Stimulated activated CD4-positive, alpha-beta T cell treated with anti-CD3 and anti-CD28 coated beads, Interleukin-2, amount 100 ng/mL, for 24 hours (primary cell): Measurements from ENCODE around the gene DUSP6.

Source experiments
- DNase-seq, 2 donors: peaks; one replicate each; pipeline ENCODE4 v3.0.0-alpha.2; 2020

Gene DUSP6

DNA sequence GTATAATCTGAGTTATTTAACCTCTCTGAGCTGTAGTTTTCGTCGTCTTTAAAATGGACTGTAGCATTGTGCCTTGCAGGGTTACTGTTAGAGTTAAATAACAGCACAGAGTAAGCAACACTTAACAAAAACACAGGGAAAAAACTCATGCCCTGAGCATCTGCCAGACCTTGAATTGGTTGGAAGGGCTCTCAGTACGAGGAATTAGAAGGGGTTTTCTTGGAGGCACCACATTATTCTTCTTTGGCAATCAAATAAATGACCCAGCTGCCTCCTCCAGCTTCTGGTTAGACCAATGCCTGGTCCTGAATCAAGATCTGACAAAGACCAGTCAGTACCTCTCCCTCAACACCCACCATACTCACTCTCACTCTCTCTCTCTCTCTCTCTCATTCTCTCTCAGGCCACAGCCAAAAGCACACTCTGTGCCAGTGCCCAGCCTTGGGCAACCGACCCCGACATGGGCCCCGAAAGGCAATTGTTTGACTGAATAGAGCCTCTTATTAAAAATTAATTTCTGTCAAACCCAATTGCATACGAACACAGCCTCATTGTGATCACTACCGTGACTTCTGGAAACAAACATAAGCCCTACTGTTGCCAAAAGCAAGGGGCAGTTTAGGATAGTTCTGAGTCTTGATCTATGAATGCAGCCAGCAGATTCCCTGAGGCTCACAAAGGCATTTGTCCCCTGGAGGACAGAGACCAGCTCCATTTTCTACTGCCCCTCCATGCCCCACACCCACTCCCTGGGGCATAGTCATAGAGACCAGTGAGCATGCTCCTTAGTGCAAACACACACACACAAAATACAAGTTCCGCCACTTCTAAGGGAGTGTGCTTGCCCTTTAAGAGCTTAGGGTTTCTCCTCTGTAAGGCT lies 23.9 kb downstream of the DUSP6 start:
- no peak for DNase-seq

GRCh38 chr12:89327486-89328094 lies 24.7 kb downstream of the DUSP6 start:
- DNase-seq, result no peak

DNA sequence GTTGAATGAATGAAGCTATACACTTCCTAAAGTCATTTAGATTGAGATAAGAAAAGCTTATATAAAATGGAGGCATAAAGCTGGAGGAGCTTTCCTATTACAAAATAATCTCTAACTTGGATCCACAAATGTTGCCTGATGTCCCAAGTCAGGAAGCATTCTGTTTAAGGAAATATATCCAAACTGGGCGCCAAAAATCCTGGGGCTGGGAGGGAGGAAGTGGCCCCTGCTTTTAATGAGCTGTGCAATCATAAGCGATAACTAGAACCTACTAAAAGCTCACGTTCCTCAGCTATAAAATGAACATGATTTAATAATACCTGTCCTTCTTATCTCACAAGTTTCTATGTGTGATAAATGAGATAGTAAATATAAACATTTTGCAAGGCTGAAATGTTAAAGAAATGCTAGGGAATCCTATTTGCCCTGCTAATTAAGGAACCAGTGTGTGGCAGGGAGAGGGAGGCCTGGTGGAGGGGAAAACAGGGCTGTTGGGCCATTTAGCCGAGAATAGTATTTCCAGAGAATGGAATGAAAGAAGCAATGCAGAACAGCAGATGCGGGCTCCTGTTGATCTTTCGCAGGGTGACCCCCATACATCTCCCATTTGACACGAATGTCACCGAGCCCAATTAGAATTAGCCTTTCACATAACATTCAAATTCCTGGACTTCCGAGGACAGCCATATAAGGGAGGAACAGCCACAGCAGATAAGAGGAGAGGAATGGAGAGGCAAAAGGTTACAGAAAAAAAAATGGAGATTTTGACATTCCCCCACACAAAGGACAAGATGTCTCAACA lies 25.9 kb downstream of the DUSP6 start:
- no peak for DNase-seq

GRCh38 chr12:89325495-89325894 lies 26.8 kb downstream of the DUSP6 start:
- DNase-seq, result no peak

DNA sequence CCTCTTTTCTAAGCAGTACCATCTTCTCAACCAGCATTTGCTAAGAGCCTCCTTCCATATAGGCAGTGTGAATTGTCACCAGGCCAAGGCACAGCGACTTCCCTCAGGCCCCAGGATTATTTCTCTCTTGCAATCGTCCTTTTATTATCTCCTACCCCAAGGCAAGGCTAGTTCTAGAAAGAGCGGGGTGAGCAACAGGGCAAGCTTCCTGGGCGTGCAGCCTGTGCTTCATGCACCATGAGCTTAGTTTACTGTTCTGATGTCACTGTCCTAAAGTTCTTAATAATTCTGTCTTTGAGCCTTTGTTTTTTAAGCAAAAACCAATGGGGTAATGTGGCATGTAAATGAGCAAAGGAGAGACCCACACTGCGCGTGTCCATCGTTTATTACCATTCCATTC lies 27.9 kb downstream of the DUSP6 start:
- no peak for DNase-seq

GRCh38 chr12:89323568-89324218 lies 28.6 kb downstream of the DUSP6 start:
- DNase-seq, result no peak

- no peak for DNase-seq
Observed at GRCh38 chr12:89320735-89321134, 31.6 kb downstream of the DUSP6 start.

DNA sequence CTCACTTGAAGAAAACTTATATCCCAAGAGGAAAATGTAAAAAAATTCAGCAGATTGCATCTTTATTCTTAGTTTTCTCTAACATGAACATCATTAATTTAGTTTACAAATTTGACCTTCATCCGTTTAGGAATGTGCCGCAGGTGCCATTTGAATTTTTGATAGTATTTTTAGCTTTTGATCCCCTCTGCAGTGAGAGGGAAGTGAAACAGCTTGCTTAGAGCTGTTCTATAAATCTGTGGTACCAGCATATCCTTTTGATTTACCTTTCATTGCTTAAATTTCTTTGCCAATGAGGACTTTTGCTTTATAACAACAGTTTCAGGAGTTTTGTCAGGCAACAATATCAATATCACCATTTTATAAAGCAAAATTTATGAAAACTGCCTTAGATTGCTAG lies 32.7 kb downstream of the DUSP6 start:
- no peak for DNase-seq

GRCh38 chr12:89319122-89319521 lies 33.2 kb downstream of the DUSP6 start:
- DNase-seq, result no peak

GRCh38 chr12:89316705-89317139 lies 35.6 kb downstream of the DUSP6 start:
- no peak for DNase-seq

DNA sequence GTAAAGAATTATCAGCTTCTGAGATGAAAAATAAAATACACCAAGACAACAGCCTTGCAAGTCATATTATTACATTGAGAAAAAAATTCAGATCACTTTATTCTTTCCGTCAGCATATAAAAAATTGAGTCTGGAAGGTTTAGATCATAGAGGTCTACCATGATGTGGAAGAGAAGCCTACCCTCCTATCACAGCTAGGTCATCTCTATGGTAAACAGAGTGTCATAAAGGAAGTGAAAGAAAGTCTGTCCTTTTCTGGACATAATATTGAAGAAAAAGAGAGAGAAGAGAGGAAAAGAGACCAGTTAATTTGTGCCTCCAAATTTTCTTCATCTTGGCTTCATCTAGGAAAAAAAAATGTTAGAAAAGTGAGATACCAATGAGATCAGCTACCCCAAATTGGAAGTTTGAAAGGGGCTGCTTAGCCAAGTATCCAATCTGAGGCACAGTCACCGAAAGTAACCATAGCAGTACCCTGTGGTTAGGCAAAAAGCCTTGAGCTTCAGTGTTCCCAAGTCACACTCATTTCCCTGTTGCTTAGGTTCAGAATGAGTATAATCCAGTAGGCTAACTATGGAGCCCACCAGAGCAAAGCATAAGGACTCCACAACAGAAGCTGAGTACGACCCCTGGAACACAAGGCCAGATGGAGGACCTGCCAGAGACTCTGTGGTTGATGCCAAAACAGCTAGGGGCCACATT lies 38.1 kb downstream of the DUSP6 start:
- no peak for DNase-seq

- DNase-seq, result no peak
Observed at GRCh38 chr12:89311703-89312293, 40.5 kb downstream of the DUSP6 start.

GRCh38 chr12:89309815-89310214 lies 42.5 kb downstream of the DUSP6 start:
- no peak for DNase-seq

- no peak for DNase-seq
Observed at GRCh38 chr12:89309440-89309802, 42.9 kb downstream of the DUSP6 start.

DNA sequence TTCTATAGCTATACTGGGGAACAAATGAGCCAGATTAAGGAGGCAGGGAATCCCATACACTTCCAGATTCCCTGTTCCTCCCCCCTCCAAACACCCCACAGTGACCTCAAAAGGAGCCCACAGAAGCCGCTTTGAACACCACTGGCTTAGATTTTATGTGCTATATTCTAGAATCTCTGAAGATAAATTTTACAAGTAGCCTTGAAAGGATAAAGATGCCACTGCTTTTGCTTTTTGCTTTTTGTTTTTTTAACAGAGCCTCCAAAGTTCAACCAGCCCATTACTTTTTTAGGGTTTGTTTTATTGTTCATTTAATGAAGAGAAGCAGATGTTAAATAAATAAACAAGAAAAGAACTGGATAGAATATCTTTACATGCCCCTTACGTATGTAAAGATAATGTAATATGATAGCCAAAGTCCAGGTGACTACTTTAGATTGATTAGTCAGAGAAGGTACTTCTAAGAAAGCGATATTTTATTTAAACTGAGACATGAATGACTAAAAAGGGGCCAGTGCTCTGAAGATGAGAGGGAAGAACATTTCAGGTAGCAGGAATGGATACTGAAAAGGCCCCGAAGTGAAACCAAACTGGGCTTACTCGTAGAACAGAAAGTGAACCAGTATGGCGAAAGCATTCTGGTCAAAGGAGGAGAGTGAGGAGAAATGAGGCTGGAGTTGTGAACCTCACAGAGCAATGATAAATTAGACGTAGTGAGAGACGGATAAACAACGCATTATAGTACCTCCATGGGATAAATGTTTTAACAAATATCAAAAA lies 44.6 kb downstream of the DUSP6 start:
- no peak for DNase-seq

DNA sequence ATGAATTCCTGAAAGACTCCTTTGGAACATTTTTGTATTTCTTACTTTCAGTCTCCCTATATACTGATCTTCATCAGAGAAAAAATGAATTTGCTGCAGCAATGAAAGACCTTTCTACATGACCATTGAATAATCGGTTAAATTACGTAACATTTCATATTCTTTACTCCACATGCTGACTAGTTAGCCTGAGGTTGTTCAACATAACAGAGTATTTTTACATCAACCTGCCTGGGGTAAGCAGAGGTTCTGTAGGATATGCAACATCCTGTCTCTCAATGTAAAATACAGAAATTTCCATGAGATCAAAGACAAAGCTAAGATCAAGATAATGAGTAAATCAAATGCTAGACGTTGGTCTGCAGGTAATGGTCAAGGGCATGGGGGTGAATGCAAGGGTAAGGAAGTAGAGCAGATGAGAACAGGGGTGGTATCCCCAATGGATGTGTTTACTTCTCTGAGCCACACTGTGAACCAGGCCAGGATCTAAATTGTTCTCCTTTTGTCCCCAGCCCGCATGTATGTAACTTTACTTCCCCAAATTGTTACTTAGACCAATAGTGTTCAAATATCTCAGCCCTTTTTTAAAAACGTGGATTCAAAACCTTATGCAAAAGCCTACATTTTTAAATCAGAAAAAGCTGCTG lies 45.4 kb downstream of the DUSP6 start:
- DNase-seq, result no peak

GRCh38 chr12:89305373-89305772 lies 46.9 kb downstream of the DUSP6 start:
- no peak for DNase-seq

DNA sequence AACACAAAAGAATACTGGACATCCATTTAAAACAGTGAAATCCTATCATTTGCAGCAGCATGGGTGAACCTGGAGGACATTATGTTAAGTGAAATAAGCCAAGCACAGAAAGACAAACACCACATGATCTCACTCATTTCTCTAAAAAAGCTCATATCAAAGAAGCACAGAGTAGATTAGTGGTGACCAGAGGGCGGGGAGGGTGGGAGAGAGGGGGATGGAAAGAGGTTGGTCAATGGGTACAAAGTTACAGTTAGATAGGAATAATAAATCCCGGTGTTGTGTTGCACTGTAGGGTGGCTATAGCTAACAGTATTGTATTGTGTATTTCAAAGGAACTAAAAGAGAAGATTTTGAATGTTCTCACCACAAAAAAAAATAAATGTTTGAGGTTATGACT lies 52.4 kb downstream of the DUSP6 start:
- no peak for DNase-seq

DNA sequence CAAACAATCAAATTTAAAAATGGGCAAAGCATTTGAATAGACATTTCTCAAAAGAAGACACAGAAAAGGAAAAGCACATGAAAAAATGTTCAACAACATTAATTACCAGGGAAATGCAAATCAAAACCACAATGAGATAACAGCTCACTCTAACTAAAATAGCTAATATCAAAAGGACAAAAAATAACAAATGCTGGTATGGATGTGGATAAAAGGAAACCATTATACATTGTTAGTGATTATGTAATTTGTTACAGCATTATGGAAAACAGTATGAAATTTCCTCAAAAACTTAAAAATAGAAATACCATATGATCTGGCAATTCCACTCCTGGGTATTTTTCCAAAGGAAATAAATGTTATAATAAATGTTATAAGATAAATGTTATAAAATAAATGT lies 52.9 kb downstream of the DUSP6 start:
- no peak for DNase-seq
